ENCODE measurements around the gene CLDN16. TPM values are rescaled to one million over a fixed set of nuclear protein-coding genes. Genes with fewer than 3 reads are reported as not detected.

Gene CLDN16
- total RNA-seq, 6 donors from 2014 or later: 0.06 to 1.7 (median 0.32) TPM

DNA sequence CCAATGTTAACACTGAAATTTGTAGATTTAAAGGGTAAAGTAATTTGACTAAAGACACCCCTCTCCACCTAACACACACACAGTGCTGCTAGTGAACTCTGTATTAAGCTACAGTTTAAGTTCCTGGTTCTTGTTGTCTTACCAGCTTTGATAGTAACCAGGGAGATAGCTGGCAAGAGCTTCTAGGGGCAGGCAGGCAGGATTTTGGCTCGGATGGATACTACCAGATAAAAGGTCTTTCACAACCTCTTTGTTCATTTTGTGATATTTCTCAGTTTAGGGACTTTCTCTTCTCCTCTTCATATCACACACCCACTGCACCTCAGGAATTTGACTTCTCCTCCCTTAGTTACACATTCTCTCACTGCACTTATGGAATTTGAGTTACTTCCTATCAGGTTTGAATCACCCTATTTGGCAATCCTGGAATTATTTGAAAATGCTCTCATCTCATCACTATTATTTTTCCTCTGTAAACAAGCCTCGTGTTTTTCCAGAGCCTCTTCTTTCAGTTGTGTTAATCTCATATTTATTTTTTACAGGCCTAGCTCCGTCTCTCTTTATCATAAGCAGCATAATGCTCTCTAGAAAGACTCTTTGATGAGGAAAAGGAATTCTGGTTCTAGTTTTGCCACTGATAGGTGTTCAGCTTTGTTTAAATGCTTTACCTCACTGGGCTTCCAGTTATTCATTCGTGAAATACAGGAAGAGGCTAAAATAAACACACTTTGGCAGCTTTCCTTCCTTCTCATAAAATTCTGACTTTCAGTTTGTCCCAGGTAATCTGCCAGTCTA, 42.7 kb upstream of the CLDN16 start:
- peaks cover 9 to 17% (median 12%) of the 10 kb centered on the region in 4 donors for H3K4me1 ChIP-seq
- no peaks in the 10 kb centered on the region for H3K36me3 ChIP-seq
- DNase-seq: no peak
- H3K4me3 ChIP-seq: no peak overlapping the region
- TF ChIP-seq EP300 (IDR thresholded peaks at IDR 0.05) (no peak), POLR2AphosphoS5 (IDR thresholded peaks at IDR 0.05) (peak in 1 of 2 donors; percentile 64), POLR2A (IDR thresholded peaks at IDR 0.05) (no peak)
- ATAC-seq (ENCODE audit: low FRiP score in 2 of 2): peak; percentile 76 to 88
- H3K27ac ChIP-seq: peak overlapping the region; percentile 53 to 65 (median 60)
- H3K9me3 ChIP-seq: no peaks in the 10 kb centered on the region
- H3K27me3 ChIP-seq: no peaks in the 10 kb centered on the region
- 13 to 17% methylated on average over 4 of the region's 4 CpGs for WGBS, 2 donors

DNA sequence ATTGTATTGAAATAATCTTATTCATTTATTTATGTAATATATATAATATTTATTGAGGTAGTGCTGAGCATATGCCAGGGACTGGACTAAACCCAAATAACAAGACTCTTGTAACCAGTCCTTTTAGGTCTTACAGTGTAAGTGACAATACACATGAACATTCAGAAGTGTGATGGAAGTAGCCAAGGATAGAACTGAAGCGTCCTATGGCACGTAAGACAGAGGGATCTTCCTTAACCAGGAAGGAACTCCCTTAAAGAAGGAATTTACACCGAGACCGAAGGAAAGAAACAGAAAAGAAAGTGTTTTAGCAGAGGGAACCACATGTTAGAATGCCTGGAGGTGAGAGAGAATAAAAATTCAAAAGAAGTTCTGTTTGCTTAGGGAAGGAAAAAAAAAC, 42.1 kb upstream of the CLDN16 start:
- H3K36me3 ChIP-seq: no peaks in the 10 kb centered on the region
- DNase-seq: no peak
- WGBS, 2 donors: 44 to 58% methylated on average over 4 of the region's 4 CpGs
- H3K4me1 ChIP-seq: peaks cover 9 to 17% (median 12%) of the 10 kb centered on the region in 4 donors
- no peak for TF ChIP-seq EP300 (IDR thresholded peaks at IDR 0.05)
- no peak for TF ChIP-seq POLR2AphosphoS5 (IDR thresholded peaks at IDR 0.05)
- no peak for TF ChIP-seq POLR2A (IDR thresholded peaks at IDR 0.05)
- TF ChIP-seq, protein P1, sequence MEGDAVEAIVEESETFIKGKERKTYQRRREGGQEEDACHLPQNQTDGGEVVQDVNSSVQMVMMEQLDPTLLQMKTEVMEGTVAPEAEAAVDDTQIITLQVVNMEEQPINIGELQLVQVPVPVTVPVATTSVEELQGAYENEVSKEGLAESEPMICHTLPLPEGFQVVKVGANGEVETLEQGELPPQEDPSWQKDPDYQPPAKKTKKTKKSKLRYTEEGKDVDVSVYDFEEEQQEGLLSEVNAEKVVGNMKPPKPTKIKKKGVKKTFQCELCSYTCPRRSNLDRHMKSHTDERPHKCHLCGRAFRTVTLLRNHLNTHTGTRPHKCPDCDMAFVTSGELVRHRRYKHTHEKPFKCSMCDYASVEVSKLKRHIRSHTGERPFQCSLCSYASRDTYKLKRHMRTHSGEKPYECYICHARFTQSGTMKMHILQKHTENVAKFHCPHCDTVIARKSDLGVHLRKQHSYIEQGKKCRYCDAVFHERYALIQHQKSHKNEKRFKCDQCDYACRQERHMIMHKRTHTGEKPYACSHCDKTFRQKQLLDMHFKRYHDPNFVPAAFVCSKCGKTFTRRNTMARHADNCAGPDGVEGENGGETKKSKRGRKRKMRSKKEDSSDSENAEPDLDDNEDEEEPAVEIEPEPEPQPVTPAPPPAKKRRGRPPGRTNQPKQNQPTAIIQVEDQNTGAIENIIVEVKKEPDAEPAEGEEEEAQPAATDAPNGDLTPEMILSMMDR (IDR thresholded peaks at IDR 0.05): no peak
- ATAC-seq (ENCODE audit: low FRiP score in 2 of 2): no peak
- H3K27me3 ChIP-seq: no peaks in the 10 kb centered on the region
- H3K4me3 ChIP-seq: no peak overlapping the region
- no peaks in the 10 kb centered on the region for H3K9me3 ChIP-seq
- H3K27ac ChIP-seq: peak overlapping the region; percentile 53 to 65 (median 60)

DNA sequence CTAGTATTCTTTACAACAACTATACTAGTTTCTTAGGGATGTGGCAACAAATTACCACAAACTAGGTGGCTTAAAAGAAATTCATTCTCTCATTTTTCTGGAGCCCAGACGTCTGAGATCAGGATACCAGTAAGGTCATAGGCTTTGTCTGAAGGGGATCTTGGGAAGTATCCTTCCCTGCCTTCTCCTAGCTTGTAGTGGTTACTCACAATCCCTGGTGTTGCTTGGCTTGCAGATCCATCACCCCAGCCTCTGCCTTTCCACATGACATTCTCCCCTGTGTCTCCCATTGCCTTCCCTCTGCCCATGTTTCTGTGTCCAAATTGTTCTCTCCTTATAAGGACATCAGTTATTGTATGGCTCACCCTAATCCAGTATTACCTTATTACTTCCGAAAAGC, 41.4 kb upstream of the CLDN16 start:
- Histone ChIP-seq H3K36me3 (no peaks in the 10 kb centered on the region), H3K27me3 (no peaks in the 10 kb centered on the region), H3K27ac (no peak overlapping the region), H3K9me3 (no peaks in the 10 kb centered on the region), H3K4me1 (peaks cover 9 to 17% (median 12%) of the 10 kb centered on the region in 4 donors), H3K4me3 (no peak overlapping the region)
- DNase-seq (no peak), ATAC-seq (ENCODE audit: low FRiP score in 2 of 2) (no peak)
- TF ChIP-seq, protein P1 (IDR thresholded peaks at IDR 0.05): no peak
- TF ChIP-seq POLR2AphosphoS5 (IDR thresholded peaks at IDR 0.05) (no peak), EP300 (IDR thresholded peaks at IDR 0.05) (no peak), POLR2A (IDR thresholded peaks at IDR 0.05) (no peak)
- 86 to 94% methylated on average over 2 of the region's 2 CpGs for WGBS, 2 donors

DNA sequence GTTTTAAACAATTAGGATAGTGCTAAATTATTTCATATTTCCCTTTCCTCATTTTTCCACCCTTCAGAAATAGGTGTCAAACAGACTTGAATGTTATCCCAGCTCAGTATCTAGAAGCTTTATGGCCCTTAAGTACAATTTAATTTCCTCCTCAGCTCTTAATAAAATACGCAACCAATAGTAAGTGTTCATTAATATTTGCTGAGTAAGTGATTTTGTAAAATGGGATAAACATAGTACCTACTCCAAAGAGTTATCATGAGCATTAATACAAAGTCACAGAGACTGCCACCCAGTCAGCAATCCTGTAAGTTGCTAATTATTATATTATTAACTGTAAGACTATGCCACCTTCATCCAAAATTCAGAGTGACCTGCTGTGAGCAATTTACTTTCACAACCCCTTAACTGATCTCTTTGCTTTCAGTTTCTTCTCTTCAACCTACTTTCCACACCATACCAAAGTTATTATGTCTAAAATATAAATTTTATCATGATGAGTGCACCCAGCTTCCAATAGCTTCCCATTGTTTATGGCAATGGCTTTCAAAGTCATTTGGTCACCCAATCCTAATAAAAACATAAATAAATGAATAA, 35.0 kb upstream of the CLDN16 start:
- H3K27ac ChIP-seq: no peak overlapping the region
- whole genome bisulfite sequencing, 2 donors: 93 to 94% methylated on average over 1 of the region's 1 CpG
- no peaks in the 10 kb centered on the region for H3K4me1 ChIP-seq
- TF ChIP-seq POLR2AphosphoS5 (IDR thresholded peaks at IDR 0.05) (no peak), EP300 (IDR thresholded peaks at IDR 0.05) (no peak), POLR2A (IDR thresholded peaks at IDR 0.05) (no peak)
- TF ChIP-seq, protein P1 (IDR thresholded peaks at IDR 0.05): no peak
- ATAC-seq (ENCODE audit: low FRiP score in 2 of 2) (no peak), DNase-seq (no peak)
- no peaks in the 10 kb centered on the region for H3K9me3 ChIP-seq
- H3K4me3 ChIP-seq: no peak overlapping the region
- no peaks in the 10 kb centered on the region for H3K27me3 ChIP-seq
- no peaks in the 10 kb centered on the region for H3K36me3 ChIP-seq

DNA sequence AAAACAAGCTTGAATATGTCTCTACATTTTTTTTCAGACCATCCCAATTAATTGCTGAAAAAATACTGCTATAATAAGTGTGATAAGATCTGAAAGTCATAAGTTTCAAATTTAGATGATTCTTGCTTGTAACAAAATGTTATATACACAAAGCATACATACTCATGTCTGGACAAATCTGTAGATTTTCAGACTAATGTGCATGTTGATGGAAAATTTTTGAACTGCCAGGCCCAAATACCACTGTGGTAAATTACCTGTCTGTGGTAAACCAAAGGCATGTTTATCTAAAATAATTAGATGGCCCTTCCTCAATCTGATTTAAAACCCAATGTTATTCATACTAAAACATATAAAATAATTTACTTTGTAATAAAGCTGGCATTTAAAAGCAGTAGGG, 31.7 kb upstream of the CLDN16 start:
- no peaks in the 10 kb centered on the region for H3K36me3 ChIP-seq
- DNase-seq (no peak), ATAC-seq (ENCODE audit: low FRiP score in 2 of 2) (no peak)
- no peak for TF ChIP-seq POLR2AphosphoS5 (IDR thresholded peaks at IDR 0.05)
- no peak for TF ChIP-seq POLR2A (IDR thresholded peaks at IDR 0.05)
- TF ChIP-seq EP300 (IDR thresholded peaks at IDR 0.05): no peak
- no peak overlapping the region for H3K27ac ChIP-seq
- no peaks in the 10 kb centered on the region for H3K4me1 ChIP-seq
- H3K27me3 ChIP-seq: no peaks in the 10 kb centered on the region
- no peak overlapping the region for H3K4me3 ChIP-seq
- H3K9me3 ChIP-seq: no peaks in the 10 kb centered on the region

Data from upper lobe of left lung (tissue), 6 donors.